Gastroesophageal sphincter (tissue), 3 donors: Measurements from ENCODE around the gene YPEL5.

ENCODE experiments used
- EP300 ChIP-seq: sonication (generic); formaldehyde crosslinking; IDR thresholded peaks from one replicate; pipeline ENCODE4 v1.6.1; 2017; ENCODE audit warnings: antibody characterized with exemption, mild to moderate bottlenecking
- POLR2A ChIP-seq, 2 donors: fragments of 450-650 bp; IDR thresholded peaks; one replicate each; pipeline ENCODE4 v1.6.1; 2017; ENCODE audit warnings: antibody characterized with exemption in 2 of 2, mild to moderate bottlenecking in 2 of 2, moderate library complexity in 1 of 2
- POLR2AphosphoS5 ChIP-seq: sonication (generic); formaldehyde crosslinking; IDR thresholded peaks from one replicate; pipeline ENCODE4 v1.6.1; 2017; ENCODE audit warnings: antibody characterized with exemption
- TF ChIP-seq, protein P1 (sequence below), 4 experiments: fragments of 200-600 bp in 2 of 4; fragments of 450-650 bp in 2 of 4; sonication (generic) in 1 of 4; IDR thresholded peaks; one replicate each; pipeline ENCODE4 v1.5.1; 2017 to 2019; ENCODE audit warnings: antibody characterized with exemption in 4 of 4, mild to moderate bottlenecking in 2 of 4, moderate library complexity in 2 of 4

DNA sequence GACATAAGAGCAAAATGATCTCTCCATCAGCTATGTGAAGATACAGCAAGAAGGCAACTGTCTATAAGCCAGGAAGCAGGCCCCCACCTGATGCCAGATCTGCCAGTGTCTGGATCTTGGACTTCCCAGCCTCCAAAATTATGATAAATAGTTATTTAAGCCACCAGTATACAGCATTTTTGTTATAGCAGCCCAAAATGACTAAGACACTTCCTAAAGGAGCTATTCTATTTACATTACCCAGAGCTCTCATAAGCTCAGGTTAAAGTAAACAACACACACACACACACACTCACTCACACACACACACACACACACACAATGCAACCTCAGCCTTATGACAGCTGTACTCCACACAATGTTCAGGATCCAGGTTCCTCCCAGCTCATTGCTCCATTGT, 5.7 kb upstream of the YPEL5 start:
- TF ChIP-seq, protein P1, sequence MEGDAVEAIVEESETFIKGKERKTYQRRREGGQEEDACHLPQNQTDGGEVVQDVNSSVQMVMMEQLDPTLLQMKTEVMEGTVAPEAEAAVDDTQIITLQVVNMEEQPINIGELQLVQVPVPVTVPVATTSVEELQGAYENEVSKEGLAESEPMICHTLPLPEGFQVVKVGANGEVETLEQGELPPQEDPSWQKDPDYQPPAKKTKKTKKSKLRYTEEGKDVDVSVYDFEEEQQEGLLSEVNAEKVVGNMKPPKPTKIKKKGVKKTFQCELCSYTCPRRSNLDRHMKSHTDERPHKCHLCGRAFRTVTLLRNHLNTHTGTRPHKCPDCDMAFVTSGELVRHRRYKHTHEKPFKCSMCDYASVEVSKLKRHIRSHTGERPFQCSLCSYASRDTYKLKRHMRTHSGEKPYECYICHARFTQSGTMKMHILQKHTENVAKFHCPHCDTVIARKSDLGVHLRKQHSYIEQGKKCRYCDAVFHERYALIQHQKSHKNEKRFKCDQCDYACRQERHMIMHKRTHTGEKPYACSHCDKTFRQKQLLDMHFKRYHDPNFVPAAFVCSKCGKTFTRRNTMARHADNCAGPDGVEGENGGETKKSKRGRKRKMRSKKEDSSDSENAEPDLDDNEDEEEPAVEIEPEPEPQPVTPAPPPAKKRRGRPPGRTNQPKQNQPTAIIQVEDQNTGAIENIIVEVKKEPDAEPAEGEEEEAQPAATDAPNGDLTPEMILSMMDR (IDR thresholded peaks at IDR 0.05) = no peak
- TF ChIP-seq POLR2AphosphoS5 (no peak), POLR2A (IDR thresholded peaks at IDR 0.05) (no peak), EP300 (no peak)
